Germinal center (tissue), 1 donor: Measurements from ENCODE around the gene BBS12.

Source experiments
- DNase-seq: peaks from one replicate; pipeline ENCODE4 v3.0.0; 2012; ENCODE audit warnings: mixed read lengths, low spot score

The BBS12 gene

DNA sequence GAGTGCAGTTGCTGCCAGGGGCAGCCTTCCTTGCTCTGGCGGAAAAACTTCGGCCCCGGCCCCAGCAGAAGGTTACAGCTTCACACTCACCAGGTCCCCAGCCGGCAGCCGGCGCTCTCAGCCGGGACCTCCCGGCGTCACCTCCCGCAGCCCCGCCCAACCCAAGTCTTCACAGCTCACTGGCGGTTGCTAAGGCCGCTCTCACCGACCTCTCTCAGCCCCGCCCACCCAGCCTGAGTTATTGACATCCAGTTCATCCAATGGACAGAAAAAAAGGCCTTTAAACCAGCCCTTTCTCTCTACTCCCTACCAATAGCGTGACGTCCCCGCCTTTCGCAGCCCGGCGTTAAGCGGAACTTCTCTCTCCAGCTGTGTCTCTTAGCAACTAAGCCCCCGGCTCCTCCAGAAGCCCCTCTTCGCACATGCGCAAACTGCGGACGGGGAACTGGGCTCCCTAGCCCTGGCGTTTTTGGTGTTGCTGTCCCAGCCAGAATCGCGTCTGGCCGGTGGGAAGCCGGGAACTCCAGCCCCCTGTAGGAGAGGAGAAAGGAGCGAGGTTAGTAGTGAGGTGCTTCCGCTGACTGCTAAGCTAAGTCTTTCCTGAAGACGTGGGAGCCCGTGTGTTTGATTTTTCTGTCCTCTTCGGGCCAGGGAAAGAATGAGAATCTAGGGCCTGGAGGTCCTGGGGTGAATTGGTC lies at the start of gene BBS12:
Gene BBS12 (plus strand): TSS at position 376 of the 698 bp plus-strand sequence. CDS start 9,189 bp downstream, outside the sequence.
- DNase-seq = peak; percentile 99

DNA sequence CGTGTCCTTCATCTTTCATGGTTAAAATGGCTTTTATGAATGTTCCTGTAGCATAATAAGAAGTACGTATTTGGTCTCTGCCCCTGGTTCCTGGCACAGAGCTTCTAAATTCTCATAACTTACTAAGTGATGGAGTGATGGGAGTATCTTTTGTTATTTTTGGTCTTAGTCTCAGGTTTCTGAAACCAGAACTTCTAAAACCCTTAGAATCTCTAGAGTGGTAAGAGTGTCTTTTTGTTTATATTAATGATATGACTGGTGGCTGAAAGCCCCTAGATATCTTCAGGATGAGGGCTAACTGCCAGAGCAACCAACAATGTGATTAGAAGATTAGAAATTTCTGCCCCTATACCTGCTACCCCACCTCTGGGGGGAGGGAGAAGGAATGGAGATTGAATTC lies 45.8 kb upstream of the BBS12 start:
- DNase-seq = no peak

DNA sequence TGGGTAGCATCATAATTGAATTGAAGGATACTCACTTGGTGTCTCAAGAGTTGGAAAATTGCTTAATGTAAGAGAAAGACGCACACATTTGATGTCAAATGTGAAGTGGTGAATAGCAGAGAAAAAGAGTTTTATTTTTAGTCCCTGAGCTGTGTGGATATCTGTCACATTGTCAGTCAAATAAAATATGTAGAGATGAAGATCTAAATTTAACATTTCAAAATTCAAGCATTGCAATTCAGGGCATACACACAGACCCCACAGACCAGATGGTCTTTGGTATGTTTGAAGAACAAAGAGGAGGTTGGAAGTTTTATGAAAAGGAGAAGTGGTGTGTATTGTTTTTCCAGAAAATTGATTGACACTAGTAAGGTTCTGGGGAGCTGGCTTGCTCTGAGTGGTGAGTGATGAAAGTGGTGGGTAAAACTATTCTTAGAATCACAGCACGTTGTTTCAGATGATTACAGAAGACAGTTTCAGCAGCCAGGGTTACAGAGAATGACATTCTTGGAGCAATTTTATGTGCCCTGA lies 44.9 kb upstream of the BBS12 start:
- no peak for DNase-seq

DNA sequence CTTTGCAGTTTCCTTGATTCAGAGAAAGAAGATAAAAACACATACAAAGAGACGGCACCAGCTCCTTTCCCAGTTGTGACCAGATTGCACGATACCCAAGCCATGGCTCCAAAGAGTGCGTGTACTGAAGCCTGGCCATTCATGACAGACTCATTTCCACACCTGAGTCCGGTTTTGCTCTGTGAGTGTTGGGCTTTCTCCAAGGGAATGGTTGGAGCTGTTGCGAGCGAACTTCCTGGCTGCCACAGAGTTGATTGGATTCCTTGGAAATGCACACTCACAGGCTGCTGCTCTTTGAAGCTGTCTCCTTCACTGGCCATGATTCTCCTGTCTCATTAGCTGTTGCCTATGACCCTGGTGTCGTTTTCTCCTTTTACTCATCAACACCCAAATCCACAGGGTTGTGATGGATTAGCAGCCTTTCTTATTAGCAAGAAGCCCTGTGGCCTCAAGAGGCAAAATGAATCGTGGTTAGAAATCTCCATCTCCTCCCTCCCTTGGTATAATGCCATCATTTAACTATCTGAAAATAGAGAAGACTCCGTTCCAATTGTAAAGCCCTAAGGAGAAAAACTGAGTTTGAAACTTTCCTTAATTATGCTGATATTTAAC lies 43.9 kb upstream of the BBS12 start:
- no peak for DNase-seq

DNA sequence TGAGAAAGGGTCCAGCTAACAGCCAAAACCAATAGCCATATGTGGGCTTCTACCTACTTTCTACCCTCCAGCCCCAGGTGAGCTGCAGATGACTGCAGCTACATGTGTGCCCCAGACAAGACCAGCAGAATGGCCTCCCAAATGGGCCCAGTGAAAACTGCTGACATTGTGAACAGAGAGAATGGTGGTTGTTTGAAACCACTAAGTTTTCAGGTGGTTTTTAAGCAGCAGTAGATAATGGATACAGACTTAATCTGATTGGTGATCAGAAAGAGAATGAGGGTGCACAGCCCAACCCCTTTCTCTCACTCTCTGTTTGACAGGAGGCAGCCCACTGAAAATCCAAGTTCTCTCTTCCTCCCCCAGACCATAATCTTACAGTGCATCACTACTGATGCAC lies 42.5 kb upstream of the BBS12 start:
- DNase-seq = no peak

DNA sequence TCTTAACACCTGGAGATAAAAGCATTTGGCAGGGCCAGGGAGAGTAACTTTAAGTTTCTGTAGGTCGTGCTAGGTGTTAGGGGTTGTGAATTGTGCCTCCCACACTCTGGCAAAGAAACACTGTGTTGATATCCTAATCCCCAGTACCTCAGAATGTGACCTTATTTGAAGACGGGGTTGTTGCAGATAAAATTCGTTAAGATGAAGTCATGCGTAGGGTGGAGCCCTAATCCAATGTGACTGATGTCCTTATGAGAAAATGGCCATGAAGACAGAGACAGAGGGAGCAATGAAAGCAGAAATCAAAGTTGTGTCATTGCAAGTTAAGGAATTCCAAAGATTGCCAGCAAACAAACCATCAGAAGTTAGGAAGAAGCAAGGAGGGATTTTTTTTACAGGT lies 40.5 kb upstream of the BBS12 start:
- DNase-seq = no peak

DNA sequence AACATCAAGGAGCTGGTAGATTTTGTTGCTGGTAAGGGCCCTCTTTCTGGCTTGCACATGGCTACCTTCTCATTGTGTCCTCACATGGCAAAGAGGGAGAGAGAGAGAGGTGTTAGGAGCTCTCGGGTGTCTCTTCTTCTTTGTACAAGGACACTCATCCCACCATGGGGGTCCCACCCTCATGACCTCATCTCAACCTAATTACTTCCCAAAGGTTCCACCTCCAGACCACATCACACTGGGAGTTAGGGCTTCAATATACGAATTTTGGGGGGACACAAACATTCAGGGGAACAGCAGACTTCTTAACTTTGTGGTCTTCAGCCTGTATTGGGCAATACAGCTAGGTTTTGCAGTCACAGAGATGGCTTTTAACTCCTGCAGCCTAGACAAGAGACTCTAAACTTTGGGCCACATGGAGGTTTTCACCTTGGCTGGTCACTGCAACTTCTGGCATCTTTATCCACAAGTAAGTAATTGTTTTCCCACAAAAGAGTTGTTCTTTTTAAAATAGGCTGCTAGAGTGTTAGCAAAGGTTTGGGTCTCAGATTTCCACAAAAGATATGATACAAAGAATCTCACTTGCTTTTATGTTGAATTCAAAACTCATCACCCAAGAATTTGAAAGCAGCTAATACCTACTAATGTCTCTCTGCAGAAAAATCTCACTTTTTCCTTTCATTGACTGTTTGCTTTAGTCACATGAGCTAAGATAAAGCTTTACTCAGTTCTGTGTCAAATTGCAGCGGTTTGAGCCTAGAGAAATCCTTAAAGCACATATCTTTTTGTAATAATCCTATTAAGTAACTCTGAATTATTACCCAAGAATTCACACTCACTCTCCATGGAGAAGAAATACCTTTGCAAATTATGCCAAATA lies 39.6 kb upstream of the BBS12 start:
- DNase-seq = no peak

DNA sequence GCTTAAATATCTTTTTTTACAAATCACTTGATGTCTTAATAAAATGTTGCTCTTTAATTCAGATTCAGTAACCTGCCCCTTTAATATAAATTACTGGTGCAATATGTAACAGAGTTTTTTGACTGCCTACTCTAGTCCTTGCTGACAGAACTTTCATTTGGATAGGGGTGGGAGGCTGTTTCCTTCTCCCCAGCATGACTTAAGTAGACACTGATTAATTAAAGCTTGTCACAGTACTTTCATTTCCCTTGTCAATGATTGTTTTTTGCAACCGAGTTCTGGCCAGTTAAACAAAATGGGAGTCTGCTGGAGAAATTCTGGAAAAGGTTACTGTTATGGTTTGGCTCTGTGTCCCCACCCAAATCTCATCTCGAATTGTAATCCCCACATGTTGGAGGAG lies 37.3 kb upstream of the BBS12 start:
- no peak for DNase-seq

DNA sequence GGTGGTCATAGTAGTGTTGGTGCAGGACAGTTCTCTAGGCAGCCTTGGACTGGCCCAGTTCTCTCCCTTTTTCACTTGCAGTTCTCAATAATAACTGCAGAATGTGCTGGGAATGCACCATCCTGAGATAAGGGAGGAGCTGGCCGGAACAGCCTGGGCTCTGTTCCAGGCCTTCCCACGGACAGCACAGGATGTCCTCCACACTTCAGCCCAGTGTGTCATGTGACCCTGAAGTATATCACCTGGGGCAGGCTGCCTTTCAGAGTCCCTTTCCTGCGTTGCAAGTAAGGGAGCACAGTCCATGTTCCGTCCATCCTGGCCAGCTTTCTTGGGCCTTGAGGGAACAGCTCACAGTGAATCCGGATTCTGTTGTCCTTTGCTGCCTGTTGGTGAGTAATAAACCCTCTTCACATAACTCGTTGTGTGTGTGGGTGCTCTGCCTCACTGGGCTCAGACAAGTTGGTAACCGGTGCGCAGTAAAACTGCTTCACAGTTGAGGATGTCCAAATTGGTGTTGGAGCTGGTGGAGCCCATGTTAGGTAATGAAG lies 32.3 kb upstream of the BBS12 start:
- DNase-seq = no peak

DNA sequence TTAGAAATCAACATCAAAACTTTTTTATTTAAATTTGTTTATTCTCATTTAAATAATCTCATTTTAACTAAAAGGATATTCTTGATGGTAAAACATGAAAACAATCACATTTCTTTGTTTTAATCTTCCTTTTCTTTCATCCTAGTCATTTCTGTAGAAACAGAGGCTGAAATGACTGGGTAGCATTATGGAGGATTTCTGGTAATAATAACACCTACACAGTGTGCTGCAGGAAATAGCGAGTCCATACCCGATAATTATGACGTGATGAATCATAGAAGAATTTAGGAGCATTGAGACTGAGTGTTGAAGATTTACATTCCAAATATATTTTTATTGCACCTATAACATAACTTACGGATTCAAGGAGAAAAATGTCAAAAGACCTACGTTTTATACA lies 31.4 kb upstream of the BBS12 start:
- DNase-seq = no peak

DNA sequence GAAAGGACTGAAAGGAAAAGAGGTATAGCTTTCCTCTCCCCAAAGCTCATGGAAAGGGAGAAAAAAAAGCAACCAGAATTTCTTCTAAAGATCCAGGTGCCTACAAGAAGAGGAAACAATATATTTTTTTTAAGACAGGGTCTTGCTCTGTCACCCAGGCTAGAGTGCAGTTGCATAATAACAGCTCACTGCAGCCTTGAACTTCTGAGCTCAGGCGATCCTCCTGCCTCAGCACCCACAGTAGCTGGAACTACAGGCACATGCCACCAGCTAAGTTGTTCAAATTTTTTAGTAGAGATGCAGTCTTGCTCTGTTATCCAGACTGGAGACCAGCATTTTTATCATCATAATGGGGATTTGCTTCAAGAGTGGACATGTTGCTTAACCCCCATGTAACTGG lies 30.5 kb upstream of the BBS12 start:
- DNase-seq = no peak

DNA sequence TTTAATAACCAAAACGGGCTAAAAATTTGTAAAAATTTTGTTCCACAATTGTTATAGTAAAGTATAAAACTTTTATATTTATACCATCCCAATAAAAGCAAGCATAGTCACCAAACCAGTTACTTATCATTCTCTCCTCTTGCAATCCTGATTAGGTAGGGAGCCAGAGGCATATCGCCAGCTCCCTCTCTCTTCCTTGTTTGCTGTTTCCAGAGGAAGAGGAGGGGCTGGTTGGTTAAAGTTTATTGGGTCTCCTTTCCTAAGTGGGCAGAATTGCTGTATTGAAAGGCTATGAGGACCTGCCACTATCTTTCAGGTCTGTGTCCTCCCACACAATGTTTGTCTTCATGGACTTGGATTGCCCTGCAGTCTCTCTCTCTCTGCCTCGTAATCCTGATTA lies 29.6 kb upstream of the BBS12 start:
- no peak for DNase-seq

DNA sequence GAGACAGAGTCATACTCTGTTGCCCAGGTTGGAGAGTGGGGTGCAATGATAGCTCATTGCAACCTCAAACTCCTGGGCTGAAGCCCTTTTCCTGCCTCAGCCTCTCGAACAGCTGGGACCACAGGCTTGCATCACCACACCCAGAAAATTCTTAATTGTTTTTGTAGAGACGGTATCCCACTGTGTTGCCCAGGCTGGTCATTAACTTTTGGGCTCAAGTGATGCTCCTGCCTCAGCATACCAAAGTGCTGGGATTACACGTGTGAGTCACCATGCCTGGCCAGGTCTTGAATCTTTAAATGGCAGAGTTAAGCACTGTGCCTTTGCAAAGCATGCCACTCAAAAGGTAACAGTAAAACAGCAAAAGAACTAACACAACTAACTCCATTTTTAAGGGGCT lies 28.6 kb upstream of the BBS12 start:
- no peak for DNase-seq

DNA sequence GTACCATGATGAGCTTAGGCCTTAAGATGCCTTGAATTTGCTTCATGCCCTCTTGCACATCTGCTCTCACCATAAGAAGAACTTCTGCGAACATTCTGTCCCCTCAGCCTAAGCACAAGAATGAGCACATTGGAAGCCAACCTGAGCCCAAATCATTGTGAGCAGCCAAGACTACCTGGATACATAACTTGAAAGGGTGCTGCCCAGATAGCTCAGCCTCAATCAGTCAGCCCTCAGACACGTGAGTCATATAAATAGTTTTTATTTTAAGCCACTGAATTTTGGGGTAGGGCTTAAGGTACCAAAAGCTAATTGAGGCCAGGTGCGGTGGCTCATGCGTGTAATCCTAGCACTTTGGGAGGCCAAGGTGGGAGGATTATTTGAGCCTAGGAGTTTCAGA lies 27.5 kb upstream of the BBS12 start:
- DNase-seq = no peak

DNA sequence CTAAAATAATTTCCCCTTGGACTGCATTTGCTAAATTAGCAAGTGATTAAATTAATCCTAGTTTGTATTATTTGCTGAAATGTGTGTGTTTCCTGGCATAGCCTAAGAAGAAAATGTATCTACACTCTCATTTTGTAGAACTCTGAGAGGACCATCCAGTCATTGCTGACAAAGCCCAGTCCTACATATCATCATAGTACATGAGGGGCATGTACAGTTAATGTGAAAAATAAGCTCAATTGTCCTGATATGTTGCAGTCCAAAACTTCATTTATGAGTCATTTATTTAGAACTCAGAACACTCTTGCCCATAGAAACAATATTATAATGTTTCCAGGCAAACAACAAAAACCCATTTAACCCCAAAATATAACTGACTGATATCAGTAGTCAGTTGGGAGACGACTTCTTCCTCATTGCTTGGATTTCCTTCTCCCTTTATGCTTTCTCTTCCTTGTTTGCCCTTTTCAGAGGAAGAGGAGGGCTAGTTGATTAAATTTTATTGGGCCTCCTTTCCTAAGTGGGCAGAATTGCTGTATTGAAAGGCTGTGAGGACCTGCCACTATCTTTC lies 26.9 kb upstream of the BBS12 start:
- no peak for DNase-seq

DNA sequence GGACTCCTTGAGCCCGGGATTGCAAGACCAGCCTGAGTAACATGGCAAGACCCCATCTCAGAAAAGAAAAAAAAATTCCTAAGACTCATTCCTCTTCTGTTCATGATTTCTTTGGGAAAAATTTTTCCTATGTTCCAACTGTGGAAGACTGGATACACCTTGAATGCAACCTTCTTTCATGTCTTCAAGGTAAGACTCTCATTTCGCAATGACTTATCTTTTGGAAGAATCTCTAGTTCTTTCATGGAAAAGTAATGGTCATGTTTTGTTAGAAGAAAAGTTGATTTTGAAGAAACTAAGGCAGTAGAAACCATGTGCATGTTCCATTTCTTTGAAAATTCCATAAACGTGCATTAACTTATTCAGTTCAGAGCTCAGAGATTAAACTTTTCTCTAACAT lies 26.0 kb upstream of the BBS12 start:
- no peak for DNase-seq

DNA sequence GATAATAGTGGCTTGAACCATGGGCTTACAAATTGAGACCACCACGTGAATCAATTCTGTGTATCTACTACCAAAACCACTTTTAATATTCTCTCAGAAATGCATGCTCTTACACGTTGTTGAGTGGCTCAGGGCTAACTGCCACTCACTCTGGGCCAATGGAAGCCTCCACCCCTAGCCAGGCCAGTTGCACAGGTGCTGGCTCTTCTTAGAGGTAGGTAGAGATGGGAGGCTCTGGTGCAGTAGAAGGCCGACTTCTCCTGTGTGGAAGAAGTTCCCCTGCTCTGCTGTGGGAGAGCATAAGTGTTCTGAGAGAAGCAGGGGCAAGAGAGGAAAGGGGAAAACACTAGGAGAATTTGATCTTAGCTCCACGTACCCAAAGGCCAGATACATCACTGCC lies 25.0 kb upstream of the BBS12 start:
- DNase-seq = no peak

DNA sequence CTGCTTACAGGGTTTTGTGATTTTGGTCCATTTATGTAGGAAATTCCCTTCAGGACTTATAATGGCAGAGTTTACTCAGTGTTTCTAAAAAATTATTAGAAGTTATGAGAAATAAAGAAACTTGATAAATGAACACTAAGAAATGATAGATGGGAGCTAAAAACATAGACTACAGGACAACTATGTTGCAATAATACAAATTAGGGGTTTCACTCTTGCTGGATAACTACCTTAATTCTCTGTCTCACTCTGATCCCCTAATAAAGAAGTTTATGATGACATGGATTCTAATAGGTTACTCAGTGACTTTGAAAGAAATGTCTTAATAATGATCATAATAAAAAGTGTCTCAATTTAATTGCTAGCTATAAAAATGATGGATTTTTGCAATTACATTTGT lies 23.3 kb upstream of the BBS12 start:
- no peak for DNase-seq

DNA sequence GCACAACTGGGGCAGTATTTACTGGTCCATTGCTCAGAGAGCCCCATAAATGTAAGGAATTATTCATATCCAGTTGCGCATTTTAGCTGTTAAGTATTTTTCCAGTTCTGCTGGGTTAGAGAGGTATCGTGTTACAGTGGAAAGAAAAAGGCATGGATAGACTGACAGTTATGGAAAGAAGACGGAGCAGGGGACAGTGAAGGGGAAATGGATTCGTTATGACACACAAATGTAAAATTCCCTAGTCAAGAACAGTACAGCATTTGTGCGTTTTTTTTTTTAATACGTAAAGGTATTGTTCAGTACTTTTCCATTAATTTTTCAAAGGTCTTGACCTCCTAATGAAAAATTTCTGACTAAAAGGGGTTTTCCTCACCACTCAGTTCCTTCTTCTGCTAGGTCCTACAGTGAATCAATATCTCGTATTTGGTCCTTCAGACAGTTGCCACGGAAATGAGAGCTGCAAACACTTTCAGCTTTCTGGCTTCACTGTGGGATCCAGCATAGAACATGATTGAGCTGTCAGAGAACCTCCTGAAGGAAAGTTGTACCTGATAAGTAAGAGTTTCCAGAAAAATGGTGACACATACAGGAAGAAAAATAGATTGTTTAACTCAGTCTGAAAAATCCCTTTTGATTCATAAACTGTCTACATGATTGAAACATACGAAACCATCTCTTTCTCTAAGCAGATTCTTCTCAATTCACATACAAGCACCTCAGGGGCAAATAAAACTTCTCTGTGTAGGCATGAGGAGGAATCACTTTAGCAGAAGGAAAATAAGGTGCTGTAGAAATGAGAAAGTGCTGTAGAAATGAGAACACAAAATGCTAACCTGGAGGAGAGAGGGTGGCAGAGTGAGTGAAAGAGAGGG lies 21.8 kb upstream of the BBS12 start:
- no peak for DNase-seq

DNA sequence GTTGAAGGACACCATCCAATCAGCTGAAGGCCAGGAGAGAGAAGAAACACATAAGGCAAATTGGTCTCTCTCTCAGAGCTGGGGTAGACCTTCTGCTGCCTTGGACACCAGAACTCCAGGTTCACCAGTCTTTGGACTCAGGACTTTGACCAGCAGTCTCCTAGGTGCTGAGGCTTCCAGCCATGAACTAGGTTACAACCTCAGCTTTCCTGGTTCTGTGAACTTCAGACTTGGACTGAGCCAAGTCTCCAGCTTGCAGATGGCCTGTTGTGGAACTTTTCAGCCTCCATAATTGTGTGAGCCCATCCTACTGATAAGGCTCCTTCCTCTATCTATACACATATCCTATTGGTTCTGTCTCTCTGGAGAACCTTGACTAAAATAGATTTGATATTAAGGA lies 20.6 kb upstream of the BBS12 start:
- DNase-seq = no peak

DNA sequence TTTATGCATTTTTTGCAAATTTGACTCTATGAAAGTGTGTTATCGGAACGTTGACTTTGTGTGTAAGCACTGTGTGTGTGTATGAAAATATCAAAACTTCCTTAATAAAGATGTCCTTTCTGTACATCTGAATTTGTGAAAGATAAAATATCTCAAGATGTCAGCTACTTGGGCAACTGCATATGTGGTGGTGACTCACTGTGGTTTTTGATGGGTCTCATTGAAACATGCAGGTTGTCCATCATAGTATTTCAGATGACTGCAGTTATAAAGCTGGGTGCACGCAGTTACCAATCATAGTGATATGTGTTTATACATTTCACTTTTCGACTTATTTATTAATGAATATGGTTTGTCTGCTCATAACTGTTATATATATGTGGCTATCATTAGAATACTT lies 19.7 kb upstream of the BBS12 start:
- no peak for DNase-seq
